Mesenchymal stem cell (in vitro differentiated cells and primary cell): ENCODE results near the gene TLE3.
A peak's percentile ranks its signal among the peaks of the same experiment; 100 is the strongest.

Source experiments
- DNase-seq: peaks from one replicate; pipeline ENCODE4 v3.0.0-alpha.2; 2013
- H2AFZ ChIP-seq: one replicate; pipeline ENCODE4 v1.6.1; 2013; ENCODE audit warnings: low read depth, mild to moderate bottlenecking, control low read depth, inconsistent platforms, low read length, moderate library complexity
- H2AK5ac ChIP-seq: 2 replicates; pipeline ENCODE4 v1.6.1; 2013; ENCODE audit warnings: low read length, moderate library complexity, mild to moderate bottlenecking, inconsistent platforms; ENCODE audit not compliant: severe bottlenecking
- H2BK120ac ChIP-seq: one replicate; pipeline ENCODE4 v1.6.1; 2013; ENCODE audit warnings: low read depth, mild to moderate bottlenecking, inconsistent platforms, low read length, moderate library complexity
- H2BK12ac ChIP-seq, 2 experiments: one replicate each; pipeline ENCODE4 v1.6.1; 2013; ENCODE audit warnings: inconsistent platforms in 2 of 2, low read length in 2 of 2, mild to moderate bottlenecking in 2 of 2, moderate library complexity in 2 of 2, control low read depth in 1 of 2
- H2BK15ac ChIP-seq: one replicate; pipeline ENCODE4 v1.6.1; 2013; ENCODE audit warnings: mild to moderate bottlenecking, low read depth, inconsistent platforms; ENCODE audit not compliant: poor library complexity, severe bottlenecking
- H2BK5ac ChIP-seq: 2 replicates; pipeline ENCODE4 v1.6.1; 2013; ENCODE audit warnings: low read depth, mild to moderate bottlenecking, low read length, control low read depth, inconsistent platforms; ENCODE audit not compliant: poor library complexity, severe bottlenecking
- H3K14ac ChIP-seq, 2 experiments: one replicate each; pipeline ENCODE4 v1.6.1; 2013; ENCODE audit warnings: inconsistent platforms in 2 of 2, low read length in 2 of 2, control low read depth in 1 of 2, mild to moderate bottlenecking in 1 of 2, moderate library complexity in 1 of 2
- H3K18ac ChIP-seq, 2 experiments: one replicate each; pipeline ENCODE4 v1.6.1; 2013; ENCODE audit warnings: inconsistent platforms in 2 of 2, low read length in 2 of 2, control low read depth in 1 of 2, low read depth in 1 of 2, mild to moderate bottlenecking in 1 of 2
- H3K23ac ChIP-seq, 2 experiments: one replicate each; pipeline ENCODE4 v1.6.1; 2013; ENCODE audit warnings: inconsistent platforms in 2 of 2, low read length in 2 of 2, mild to moderate bottlenecking in 2 of 2, moderate library complexity in 2 of 2, control low read depth in 1 of 2
- H3K27ac ChIP-seq: 2 replicates; pipeline ENCODE4 v1.5.1; 2013; ENCODE audit warnings: mild to moderate bottlenecking, moderate library complexity, low read length, control low read depth, inconsistent platforms; ENCODE audit not compliant: poor library complexity, severe bottlenecking
- H3K27me3 ChIP-seq, 2 experiments: 2 replicates each; pipeline versions ENCODE4 v1.6.1 to v1.7.0; 2013; ENCODE audit warnings: low read length in 2 of 2, mild to moderate bottlenecking in 2 of 2, moderate library complexity in 2 of 2, control low read depth in 1 of 2, inconsistent platforms in 1 of 2; ENCODE audit not compliant: control insufficient read depth in 1 of 2, insufficient read depth in 1 of 2
- H3K36me3 ChIP-seq, 2 experiments: 2 replicates each; pipeline versions ENCODE4 v1.6.1 to v1.7.0; 2013; ENCODE audit warnings: low read length in 2 of 2, control low read depth in 1 of 2, inconsistent platforms in 1 of 2, low read depth in 1 of 2, mild to moderate bottlenecking in 1 of 2; ENCODE audit not compliant: insufficient read depth in 2 of 2, control insufficient read depth in 1 of 2
- H3K4ac ChIP-seq, 2 experiments: one replicate each; pipeline ENCODE4 v1.6.1; 2013; ENCODE audit warnings: inconsistent platforms in 2 of 2, low read length in 2 of 2, mild to moderate bottlenecking in 2 of 2, moderate library complexity in 2 of 2, control low read depth in 1 of 2, low read depth in 1 of 2
- H3K4me1 ChIP-seq: 2 replicates; pipeline ENCODE4 v1.6.1; 2013; ENCODE audit warnings: low read depth, low read length, control low read depth; ENCODE audit not compliant: control insufficient read depth, insufficient read depth
- H3K4me2 ChIP-seq: 2 replicates; pipeline ENCODE4 v1.6.1; 2013; ENCODE audit warnings: low read length, mild to moderate bottlenecking, inconsistent platforms; ENCODE audit not compliant: poor library complexity, severe bottlenecking
- H3K4me3 ChIP-seq, 2 experiments: 2 replicates each; pipeline versions ENCODE4 v1.5.1 to v1.7.0; 2013; ENCODE audit warnings: low read length in 2 of 2, mild to moderate bottlenecking in 2 of 2, control low read depth in 1 of 2, low read depth in 1 of 2; ENCODE audit not compliant: insufficient read depth in 1 of 2
- H3K79me1 ChIP-seq: replicated peaks from 2 replicates; pipeline ENCODE4 v1.6.1; 2013; ENCODE audit warnings: mild to moderate bottlenecking, control low read depth, low read length, inconsistent platforms; ENCODE audit not compliant: poor library complexity, severe bottlenecking
- H3K9ac ChIP-seq: 2 replicates; pipeline ENCODE4 v1.7.0; 2013; ENCODE audit warnings: mild to moderate bottlenecking, low read length, moderate library complexity
- H3K9me3 ChIP-seq: 2 replicates; pipeline ENCODE4 v1.7.0; 2013; ENCODE audit warnings: mild to moderate bottlenecking, low read length; ENCODE audit not compliant: control insufficient read depth
- H4K8ac ChIP-seq: one replicate; pipeline ENCODE4 v1.6.1; 2013; ENCODE audit warnings: inconsistent platforms, mild to moderate bottlenecking, low read length, moderate library complexity
- H4K91ac ChIP-seq: one replicate; pipeline ENCODE4 v1.6.1; 2013; ENCODE audit warnings: mild to moderate bottlenecking, low read length, inconsistent platforms
- WGBS: methylation state at CpG from one replicate; pipeline ENCODE4 v1.1.7; 2013; ENCODE audit warnings: mixed read lengths; 5-methylcytosine and 5-hydroxymethylcytosine counted together

Gene TLE3

DNA sequence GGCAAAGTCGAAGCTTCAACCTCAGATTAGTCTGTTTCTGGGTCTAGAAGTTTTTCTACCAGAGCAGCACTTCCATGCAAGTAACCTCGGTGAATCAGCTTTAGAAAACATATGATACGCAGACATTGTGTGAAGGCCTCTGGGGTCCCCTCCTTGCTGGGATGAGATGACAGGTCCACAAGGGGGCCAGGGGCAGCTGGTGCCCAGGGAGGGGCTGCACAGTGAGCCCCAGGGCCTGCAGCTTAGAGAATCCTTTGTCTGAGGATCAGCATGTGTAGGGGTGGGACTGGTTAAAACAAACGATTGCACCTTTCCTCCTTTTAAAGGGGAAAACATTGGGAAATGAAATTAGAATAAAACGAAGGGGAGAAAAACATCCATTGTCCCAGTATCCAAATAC is 47.5 kb upstream of the TLE3 start:
- H2BK15ac ChIP-seq: no peak overlapping the region
- no peak overlapping the region for H3K4me2 ChIP-seq
- no peaks in the 10 kb centered on the region for H3K79me1 ChIP-seq
- no peak overlapping the region for H2BK5ac ChIP-seq
- H2AFZ ChIP-seq: no peak overlapping the region
- no peak overlapping the region for H3K9ac ChIP-seq
- no peak overlapping the region for H3K4ac ChIP-seq
- no peak overlapping the region for H3K4me3 ChIP-seq
- H2AK5ac ChIP-seq: no peak overlapping the region
- H4K91ac ChIP-seq: no peak overlapping the region
- H3K14ac ChIP-seq: no peak overlapping the region
- H3K18ac ChIP-seq: no peak overlapping the region
- H3K27ac ChIP-seq: no peak overlapping the region
- WGBS: 76% methylated on average over 4 of the region's 5 CpGs
- H2BK120ac ChIP-seq: no peak overlapping the region
- no peak overlapping the region for H3K23ac ChIP-seq
- H4K8ac ChIP-seq: no peak overlapping the region
- H3K36me3 ChIP-seq: no peaks in the 10 kb centered on the region
- no peaks in the 10 kb centered on the region for H3K9me3 ChIP-seq
- no peak for DNase-seq
- H3K4me1 ChIP-seq: peaks cover 12% of the 10 kb centered on the region
- H3K27me3 ChIP-seq: peaks cover 28 to 37% of the 10 kb centered on the region in 2 experiments
- no peak overlapping the region for H2BK12ac ChIP-seq

DNA sequence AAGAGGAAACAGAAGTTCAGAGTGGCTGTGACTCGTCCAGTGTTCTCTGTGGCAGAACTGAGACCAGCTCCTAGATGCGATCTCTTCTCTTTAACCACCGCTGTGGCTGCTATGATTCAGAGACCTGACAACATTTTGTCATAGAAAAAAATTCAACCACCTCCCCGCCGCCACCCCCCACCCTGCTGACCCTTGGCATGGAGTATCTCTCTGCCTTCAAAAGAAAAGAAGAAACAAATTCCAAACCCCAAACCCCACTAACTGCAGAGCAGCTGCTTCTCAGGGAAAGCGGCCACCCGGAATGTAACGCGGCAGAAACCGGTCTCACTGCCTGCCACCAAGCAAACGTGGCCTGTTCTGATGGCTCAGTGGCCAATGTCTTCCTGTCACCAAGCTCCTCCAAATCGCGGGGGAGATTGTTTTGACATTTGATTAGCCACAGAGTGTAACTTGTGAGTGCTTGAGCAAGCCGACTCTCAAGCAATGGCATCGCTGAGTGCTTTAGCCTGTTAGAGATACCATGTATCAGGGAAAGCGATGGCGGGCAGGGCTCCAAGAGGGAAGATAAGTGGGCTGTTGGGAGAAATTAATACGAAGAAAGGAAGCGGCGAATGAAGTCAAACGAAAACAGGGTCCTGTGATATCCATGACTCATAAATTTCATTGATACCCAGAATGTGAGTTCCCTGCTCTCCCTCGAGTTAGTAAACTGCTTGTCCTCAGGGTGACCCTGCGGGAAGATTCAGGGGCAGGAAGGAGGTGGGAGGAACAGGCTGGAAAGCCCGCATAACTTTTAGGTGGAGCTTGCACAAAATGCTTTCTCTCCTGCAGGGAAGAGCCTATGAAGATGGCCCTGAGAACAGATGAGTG is 44.8 kb upstream of the TLE3 start:
- peak; percentile 73 for DNase-seq
- Histone ChIP-seq H2AFZ (no peak overlapping the region), H4K8ac (no peak overlapping the region), H2AK5ac (no peak overlapping the region), H3K27ac (no peak overlapping the region), H2BK12ac (no peak overlapping the region), H3K4me1 (peaks cover 15% of the 10 kb centered on the region), H3K4me2 (no peak overlapping the region), H2BK5ac (no peak overlapping the region), H4K91ac (no peak overlapping the region), H2BK120ac (no peak overlapping the region), H3K9ac (no peak overlapping the region), H3K4me3 (no peak overlapping the region), H3K27me3 (peaks cover 46 to 57% of the 10 kb centered on the region in 2 experiments), H3K79me1 (no peaks in the 10 kb centered on the region), H3K36me3 (no peaks in the 10 kb centered on the region), H3K14ac (no peak overlapping the region), H2BK15ac (no peak overlapping the region), H3K23ac (no peak overlapping the region), H3K9me3 (no peaks in the 10 kb centered on the region), H3K18ac (peak overlapping the region; percentile 11 to 17), H3K4ac (no peak overlapping the region)
- 54% methylated on average over 24 of the region's 24 CpGs for WGBS

DNA sequence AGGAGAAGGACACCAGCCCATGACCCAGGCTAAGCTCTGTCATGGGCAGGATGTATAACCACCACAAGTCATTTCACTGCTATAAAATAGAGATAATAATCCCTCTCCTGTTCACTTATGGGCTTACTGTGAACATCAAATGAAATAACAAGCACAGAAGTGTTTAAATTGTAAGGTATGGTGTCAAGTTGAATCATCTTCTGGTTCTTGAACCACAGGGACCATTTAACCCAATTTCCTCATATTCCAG is 44.3 kb upstream of the TLE3 start:
- no peak overlapping the region for H2BK15ac ChIP-seq

DNA sequence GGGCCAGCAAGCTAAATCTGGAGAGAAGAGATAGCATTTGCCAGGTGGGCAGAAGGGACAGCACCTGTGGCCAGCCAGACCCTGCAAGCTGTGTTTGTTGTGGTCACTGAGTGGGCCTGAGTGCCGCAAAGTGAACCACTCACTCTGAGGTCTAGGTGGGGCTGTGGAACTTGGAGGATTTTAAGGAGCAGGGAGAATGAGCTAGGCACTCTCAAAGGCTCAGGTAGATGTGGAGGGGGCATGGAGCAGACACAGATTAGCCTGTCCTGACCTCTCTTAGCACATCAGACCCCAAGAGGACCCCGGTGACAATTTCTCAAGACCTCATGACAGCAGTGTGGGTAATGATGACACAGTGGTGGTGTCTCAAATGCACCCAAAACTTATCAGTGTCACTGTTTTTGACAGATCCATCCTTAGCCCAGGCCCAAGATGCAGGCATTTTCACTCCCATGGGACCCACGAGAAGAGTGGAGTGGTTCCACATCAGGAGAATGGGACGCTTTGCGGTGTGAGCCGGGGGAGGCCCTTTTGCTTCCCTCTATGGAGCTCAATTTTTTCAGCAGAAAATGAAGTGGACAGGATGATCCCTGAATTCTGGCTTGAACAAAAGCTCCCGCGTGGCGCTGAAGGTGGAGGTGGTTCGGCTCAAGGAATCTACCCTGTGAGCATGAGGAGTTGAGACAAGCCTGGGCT is 43.8 kb upstream of the TLE3 start:
- Histone ChIP-seq H3K23ac (no peak overlapping the region), H3K4me3 (peak overlapping the region in 1 of 2 experiments; percentile 64), H4K91ac (no peak overlapping the region), H3K4me1 (peaks cover 14% of the 10 kb centered on the region), H2BK5ac (no peak overlapping the region), H3K4ac (peak overlapping the region in 1 of 2 experiments; percentile 35), H3K9ac (peak overlapping the region; percentile 42), H2BK12ac (peak overlapping the region in 1 of 2 experiments; percentile 38), H4K8ac (no peak overlapping the region), H2AFZ (peak overlapping the region; percentile 6), H3K18ac (peak overlapping the region in 1 of 2 experiments; percentile 44), H3K4me2 (no peak overlapping the region), H3K36me3 (no peaks in the 10 kb centered on the region), H2BK120ac (no peak overlapping the region), H3K9me3 (no peaks in the 10 kb centered on the region), H3K27me3 (peaks cover 38 to 47% of the 10 kb centered on the region in 2 experiments), H2AK5ac (no peak overlapping the region), H2BK15ac (no peak overlapping the region), H3K79me1 (no peaks in the 10 kb centered on the region), H3K27ac (no peak overlapping the region), H3K14ac (peak overlapping the region in 1 of 2 experiments; percentile 66)
- DNase-seq: no peak
- 95% methylated on average over 10 of the region's 10 CpGs for WGBS

More for the DNA sequence above, 44.3 kb upstream of the TLE3 start:
- Histone ChIP-seq H3K27me3 (peaks cover 42 to 51% of the 10 kb centered on the region in 2 experiments), H2BK5ac (no peak overlapping the region), H3K36me3 (no peaks in the 10 kb centered on the region), H4K91ac (no peak overlapping the region), H3K4me3 (no peak overlapping the region), H3K4me1 (peaks cover 14% of the 10 kb centered on the region), H3K9me3 (no peaks in the 10 kb centered on the region), H2AK5ac (no peak overlapping the region), H3K18ac (no peak overlapping the region), H3K79me1 (no peaks in the 10 kb centered on the region), H3K14ac (no peak overlapping the region), H2AFZ (no peak overlapping the region), H3K23ac (no peak overlapping the region), H2BK120ac (no peak overlapping the region), H3K9ac (no peak overlapping the region), H2BK12ac (no peak overlapping the region), H3K4ac (no peak overlapping the region), H3K4me2 (no peak overlapping the region), H3K27ac (no peak overlapping the region), H4K8ac (no peak overlapping the region)
- no peak for DNase-seq
